ENCODE measurements around the gene ROBO1.

Gene ROBO1

DNA sequence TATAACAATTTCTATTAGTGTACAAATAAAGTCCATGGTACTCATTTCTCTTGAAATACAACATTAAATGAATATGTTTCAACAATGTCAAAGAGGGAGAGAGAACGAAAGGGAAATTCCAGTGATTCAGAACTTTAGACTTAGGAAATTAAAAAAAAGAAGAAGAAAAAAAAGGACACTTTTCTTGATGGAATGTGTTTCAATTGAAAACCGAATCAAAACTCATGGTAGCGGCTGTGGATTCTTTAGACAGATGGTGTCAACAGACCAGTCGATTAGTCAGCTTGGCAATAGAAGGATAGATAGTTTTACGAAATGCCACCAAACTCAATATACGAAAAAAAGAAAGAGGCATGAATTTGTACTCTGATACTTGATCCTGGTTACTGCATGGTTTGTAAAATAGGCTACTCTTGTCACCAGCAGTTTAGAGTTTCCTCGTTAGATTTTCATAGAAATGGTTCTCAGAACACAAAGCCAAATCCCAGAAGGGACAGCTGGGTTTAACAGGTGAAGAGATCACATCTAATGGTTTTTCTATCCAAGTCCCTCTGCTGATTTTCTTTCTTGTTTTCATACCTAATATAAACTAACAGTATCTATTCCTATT lies 793.5 kb downstream of the ROBO1 start:
- H3K36me3 Mint-ChIP-seq = no peaks in the 10 kb centered on the region
- no peak overlapping the region for H3K27ac Mint-ChIP-seq
- H3K9me3 Mint-ChIP-seq = no peaks in the 10 kb centered on the region

DNA sequence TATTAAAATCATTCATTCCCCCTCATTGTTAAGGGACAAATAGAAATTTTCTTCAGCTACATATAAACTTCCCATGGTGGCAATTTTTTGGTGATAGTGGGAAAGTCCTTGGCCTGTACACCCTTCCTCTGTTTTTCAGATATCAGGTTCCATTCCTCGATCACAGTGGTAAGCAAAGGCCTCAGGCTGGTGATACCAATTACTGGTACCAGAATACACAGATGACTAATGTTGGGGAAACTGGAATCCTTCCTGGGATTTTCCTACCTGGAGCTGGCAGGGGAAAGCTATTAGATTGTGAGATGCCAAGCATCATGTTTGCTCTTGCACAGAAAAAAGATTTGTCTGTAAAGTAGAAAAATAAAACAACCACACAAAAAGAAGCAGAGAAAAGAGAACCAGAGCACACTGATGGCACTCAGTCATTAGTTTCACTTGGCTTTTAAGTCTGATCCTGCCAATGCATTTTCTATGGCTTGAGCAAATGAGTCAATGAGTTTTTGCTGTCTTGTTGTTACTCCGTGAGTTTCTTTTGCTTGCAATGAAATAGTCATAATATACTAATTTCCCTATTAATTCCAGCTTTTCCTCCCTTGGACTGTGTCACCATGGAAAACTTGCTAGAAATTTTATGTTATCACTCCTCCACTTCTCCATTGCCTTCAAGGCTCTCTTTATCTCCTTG lies 795.0 kb downstream of the ROBO1 start:
- Mint-ChIP-seq H3K4me3 (no peak overlapping the region), H3K36me3 (no peaks in the 10 kb centered on the region), H3K27me3 (no peaks in the 10 kb centered on the region), H3K9me3 (no peaks in the 10 kb centered on the region), H3K4me1 (no peaks in the 10 kb centered on the region), H3K27ac (no peak overlapping the region)

More for the DNA sequence above, 793.5 kb downstream of the ROBO1 start:
- Mint-ChIP-seq H3K4me1 (no peaks in the 10 kb centered on the region), H3K4me3 (no peak overlapping the region), H3K27me3 (no peaks in the 10 kb centered on the region)

DNA sequence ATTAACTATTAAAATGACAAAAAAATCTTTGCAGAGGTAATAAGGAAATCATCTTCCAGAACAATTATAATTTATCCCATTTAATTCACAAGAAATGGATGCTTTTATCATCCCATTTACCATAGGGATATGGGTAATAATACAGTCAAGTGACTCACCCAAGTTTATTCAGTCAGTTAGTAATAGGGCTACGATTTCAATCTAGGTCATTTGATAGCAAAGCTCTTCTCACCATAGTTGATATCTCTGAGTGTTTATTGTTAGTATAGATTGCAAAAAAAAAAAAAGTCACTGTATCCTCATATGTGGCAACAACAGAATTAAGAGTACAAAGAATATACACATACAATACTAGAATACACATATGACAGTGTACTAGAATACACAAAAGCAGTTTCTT lies 797.1 kb downstream of the ROBO1 start:
- H3K9me3 Mint-ChIP-seq = no peaks in the 10 kb centered on the region
- no peaks in the 10 kb centered on the region for H3K4me1 Mint-ChIP-seq
- H3K27me3 Mint-ChIP-seq = no peaks in the 10 kb centered on the region
- H3K27ac Mint-ChIP-seq = no peak overlapping the region
- no peak overlapping the region for H3K4me3 Mint-ChIP-seq
- no peaks in the 10 kb centered on the region for H3K36me3 Mint-ChIP-seq

DNA sequence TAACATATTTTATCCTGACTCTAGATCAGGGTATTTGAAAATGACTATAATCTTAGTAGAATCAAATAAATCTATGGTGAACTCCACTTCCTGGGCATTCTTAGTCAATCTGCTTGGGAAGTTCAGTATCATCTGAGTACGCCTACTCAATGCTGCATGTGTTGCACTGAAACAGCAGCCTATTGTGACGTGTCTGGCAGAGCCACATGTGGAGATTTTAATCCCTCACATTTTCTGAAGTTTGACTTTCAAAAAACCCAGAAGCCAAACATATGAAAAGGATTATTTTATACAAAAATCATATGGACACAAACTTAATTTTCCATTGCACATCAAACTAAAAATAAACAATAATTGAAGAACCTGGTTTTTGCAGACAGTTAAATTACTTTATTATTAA lies 798.3 kb downstream of the ROBO1 start:
- Mint-ChIP-seq H3K4me3 (no peak overlapping the region), H3K4me1 (no peaks in the 10 kb centered on the region), H3K9me3 (peaks cover under 1% of the 10 kb centered on the region), H3K27me3 (no peaks in the 10 kb centered on the region), H3K27ac (no peak overlapping the region), H3K36me3 (no peaks in the 10 kb centered on the region)

DNA sequence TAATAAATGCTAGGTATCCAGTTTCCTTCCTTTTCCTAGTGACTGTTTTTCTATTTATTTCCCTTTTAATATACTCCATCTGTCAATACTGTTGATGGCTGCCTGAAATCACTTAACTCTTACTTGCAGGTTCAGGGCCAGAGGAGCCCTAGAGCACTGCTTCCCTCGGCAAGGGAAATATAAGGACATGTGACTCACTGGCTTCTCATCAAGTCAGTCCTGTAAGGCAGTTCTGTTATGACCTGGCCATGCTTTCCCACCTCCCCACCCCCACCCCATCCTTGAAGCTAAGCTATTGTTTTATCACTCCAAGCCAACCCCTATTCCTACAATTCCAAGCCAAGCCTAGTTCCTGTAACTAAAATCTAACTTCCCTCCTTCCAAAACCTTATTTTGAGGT lies 800.7 kb downstream of the ROBO1 start:
- Mint-ChIP-seq H3K27ac (no peak overlapping the region), H3K27me3 (no peaks in the 10 kb centered on the region), H3K9me3 (peaks cover 5% of the 10 kb centered on the region), H3K4me1 (no peaks in the 10 kb centered on the region), H3K36me3 (no peaks in the 10 kb centered on the region), H3K4me3 (no peak overlapping the region)

DNA sequence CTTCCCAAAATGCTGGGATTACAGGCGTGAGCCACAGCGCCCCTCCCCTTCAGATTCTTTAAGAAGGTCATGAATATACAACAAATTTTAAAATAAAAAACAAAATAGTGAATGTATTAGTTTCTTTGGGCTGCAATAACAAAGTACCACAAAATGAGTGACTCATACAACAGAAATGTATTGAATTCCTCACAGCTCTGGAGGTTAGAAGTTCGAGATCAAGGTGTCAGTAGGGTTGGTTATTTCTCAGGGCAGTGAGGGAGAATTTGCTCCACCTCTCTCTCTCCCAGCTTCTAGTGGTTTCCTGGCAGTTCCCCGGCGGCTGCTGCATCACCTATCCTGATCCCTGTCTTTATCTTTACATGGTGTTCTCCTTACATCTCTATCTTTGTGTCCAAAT lies 804.0 kb downstream of the ROBO1 start:
- no peaks in the 10 kb centered on the region for H3K4me1 Mint-ChIP-seq
- peaks cover 5% of the 10 kb centered on the region for H3K9me3 Mint-ChIP-seq
- H3K27ac Mint-ChIP-seq = no peak overlapping the region

DNA sequence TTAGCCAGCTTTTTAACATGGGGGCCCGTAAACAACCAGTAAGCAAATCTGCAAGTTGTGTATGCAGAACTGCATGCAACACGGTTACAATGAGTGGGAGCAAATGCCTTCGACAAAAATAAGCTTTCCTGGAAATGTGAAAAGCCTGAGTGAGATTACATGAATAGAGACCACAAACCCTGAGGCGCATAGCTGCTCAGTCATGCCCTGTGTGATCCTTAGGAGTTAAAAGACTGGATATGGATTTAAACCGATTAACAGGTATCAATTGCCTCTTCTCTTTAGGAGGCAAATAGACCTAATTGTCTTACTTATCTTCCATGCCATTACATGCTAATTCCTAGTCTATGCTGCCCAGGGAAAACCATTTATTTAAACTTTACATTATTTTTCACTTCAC lies 810.3 kb downstream of the ROBO1 start:
- Mint-ChIP-seq H3K27me3 (no peaks in the 10 kb centered on the region), H3K36me3 (no peaks in the 10 kb centered on the region), H3K4me1 (no peaks in the 10 kb centered on the region), H3K4me3 (no peak overlapping the region), H3K9me3 (no peaks in the 10 kb centered on the region), H3K27ac (no peak overlapping the region)

More for the DNA sequence above, 804.0 kb downstream of the ROBO1 start:
- no peaks in the 10 kb centered on the region for H3K36me3 Mint-ChIP-seq
- H3K27me3 Mint-ChIP-seq = no peaks in the 10 kb centered on the region
- H3K4me3 Mint-ChIP-seq = no peak overlapping the region

DNA sequence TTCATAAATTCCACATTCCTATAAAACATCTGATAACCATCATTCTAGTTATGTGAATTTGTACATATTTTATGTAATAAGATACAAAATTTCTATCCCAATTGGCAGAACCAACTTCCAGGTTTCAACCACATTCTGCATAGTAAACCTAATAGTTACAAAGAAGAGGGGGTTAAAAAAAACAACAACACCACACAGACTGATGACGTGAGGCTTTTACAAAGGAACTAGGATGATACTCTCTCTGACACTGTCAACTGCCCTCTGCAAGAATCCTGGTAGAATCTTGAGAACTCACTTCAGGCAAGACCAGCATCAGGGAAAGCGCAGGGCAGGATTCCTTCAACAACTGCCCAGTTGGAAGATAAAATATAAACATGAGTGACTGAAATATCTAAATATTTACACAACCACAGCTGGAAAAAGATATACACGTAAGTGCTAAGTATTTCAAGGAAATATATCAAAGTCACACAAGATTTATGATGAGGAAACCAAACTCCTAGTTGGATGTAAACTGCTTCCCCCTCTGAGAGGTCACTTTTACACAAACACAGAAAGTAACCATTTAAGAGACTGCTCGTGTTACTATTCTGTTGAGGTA lies 816.4 kb downstream of the ROBO1 start:
- no peaks in the 10 kb centered on the region for H3K36me3 Mint-ChIP-seq
- H3K4me1 Mint-ChIP-seq = no peaks in the 10 kb centered on the region
- no peaks in the 10 kb centered on the region for H3K27me3 Mint-ChIP-seq
- H3K27ac Mint-ChIP-seq = no peak overlapping the region
- no peak overlapping the region for H3K4me3 Mint-ChIP-seq
- no peaks in the 10 kb centered on the region for H3K9me3 Mint-ChIP-seq

DNA sequence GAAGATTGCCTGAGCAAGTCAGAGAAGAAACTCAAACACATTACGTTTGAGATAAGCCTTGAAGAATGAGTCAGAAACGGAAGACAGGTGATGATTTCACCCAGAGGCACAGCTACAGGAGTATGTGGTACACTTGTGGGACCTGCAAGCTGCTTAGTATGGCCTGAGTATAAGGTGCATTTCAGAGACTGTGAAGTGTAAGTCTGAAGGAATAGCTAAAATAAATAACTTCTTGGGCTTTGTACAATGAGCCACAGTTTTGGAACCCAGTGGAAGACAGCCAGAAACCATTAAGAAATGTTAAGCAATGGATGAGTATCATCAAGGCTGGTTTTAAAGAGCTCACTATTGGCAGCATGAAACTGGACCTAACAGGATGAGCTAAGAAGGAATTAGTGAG lies 826.2 kb downstream of the ROBO1 start:
- Mint-ChIP-seq H3K4me1 (no peaks in the 10 kb centered on the region), H3K4me3 (no peak overlapping the region), H3K36me3 (no peaks in the 10 kb centered on the region), H3K27ac (no peak overlapping the region), H3K9me3 (peaks cover 13% of the 10 kb centered on the region), H3K27me3 (no peaks in the 10 kb centered on the region)

DNA sequence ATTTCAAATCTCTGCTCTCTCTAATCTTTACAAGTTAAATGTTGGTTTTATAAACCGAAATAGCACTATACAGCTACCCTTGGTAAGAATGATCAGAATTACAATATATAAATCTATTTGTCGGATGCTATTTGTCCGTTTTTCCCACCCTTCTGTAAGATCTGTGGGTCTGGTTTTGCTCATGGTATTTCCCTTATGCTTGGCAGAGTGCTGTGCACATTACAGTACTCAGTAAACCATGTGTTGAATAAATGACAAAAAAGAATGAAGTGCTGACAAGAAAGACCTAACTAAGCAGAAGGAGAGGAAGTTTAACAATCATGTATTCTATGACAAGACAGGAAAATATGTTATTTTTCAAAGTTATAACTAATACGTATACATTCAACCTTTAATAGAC lies 827.2 kb downstream of the ROBO1 start:
- H3K36me3 Mint-ChIP-seq = no peaks in the 10 kb centered on the region
- H3K27ac Mint-ChIP-seq = no peak overlapping the region
- H3K27me3 Mint-ChIP-seq = no peaks in the 10 kb centered on the region
- H3K4me1 Mint-ChIP-seq = no peaks in the 10 kb centered on the region
- peaks cover 13% of the 10 kb centered on the region for H3K9me3 Mint-ChIP-seq
- H3K4me3 Mint-ChIP-seq = no peak overlapping the region

DNA sequence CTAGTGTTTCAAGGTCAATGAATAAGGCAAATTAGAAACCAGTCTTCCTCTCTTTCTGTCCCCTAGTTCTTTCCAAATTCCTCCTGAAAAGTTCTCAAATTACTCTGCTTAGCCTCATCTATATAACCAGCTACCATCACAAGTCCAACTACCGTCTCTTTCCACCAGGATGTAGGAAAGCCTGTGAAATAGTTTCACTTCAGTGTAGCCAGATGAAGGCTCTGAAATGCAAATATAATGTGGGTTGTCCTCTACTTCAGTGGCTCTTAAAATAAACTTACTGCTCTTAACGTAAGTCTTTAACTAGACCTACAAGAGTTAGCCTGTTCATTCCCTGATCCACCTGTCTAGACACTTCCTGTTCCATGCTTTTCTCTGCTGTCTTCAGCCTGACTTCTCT lies 827.7 kb downstream of the ROBO1 start:
- peaks cover 13% of the 10 kb centered on the region for H3K9me3 Mint-ChIP-seq
- H3K27me3 Mint-ChIP-seq = no peaks in the 10 kb centered on the region
- H3K36me3 Mint-ChIP-seq = no peaks in the 10 kb centered on the region
- no peak overlapping the region for H3K27ac Mint-ChIP-seq
- H3K4me1 Mint-ChIP-seq = no peaks in the 10 kb centered on the region
- no peak overlapping the region for H3K4me3 Mint-ChIP-seq

DNA sequence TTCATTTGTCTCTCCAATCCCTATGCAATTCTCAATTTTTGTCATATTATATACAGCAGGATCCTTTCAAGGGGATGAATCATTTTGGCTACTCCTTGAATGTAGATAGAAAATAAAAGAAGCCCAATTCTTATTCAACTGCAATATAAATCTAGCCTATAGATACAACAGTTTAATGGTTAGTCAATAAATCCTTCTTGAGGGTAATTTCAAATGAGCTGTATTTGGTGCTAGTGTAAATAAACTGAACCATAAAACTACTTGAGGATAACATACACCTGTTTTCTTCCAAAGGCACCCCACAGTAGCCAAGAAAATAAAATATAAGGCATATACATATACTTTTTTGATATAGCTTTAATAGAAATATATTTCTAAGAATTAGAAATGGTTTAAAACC lies 830.3 kb downstream of the ROBO1 start:
- peaks cover 9% of the 10 kb centered on the region for H3K9me3 Mint-ChIP-seq
- H3K27ac Mint-ChIP-seq = no peak overlapping the region
- H3K27me3 Mint-ChIP-seq = no peaks in the 10 kb centered on the region
- no peaks in the 10 kb centered on the region for H3K36me3 Mint-ChIP-seq
- H3K4me1 Mint-ChIP-seq = no peaks in the 10 kb centered on the region
- no peak overlapping the region for H3K4me3 Mint-ChIP-seq

DNA sequence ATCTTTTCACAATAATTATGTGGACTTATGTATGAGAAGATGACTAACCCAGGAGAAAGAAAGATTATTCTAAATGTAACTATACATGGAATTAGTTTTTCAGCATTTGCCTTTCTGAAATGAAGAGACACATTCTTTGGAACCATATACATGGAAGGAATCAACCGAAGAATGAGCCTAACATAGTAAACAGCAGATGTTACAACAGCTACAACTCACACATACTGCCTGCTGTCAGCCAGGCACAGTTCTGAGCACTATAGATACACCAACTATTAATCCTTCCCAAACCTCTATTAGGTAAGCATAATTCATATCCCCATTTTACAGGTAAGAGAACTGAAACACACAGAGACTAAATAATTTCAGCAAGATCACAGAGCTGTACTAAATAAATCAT lies 840.0 kb downstream of the ROBO1 start:
- Mint-ChIP-seq H3K4me3 (no peak overlapping the region), H3K27ac (no peak overlapping the region), H3K9me3 (peaks cover 10% of the 10 kb centered on the region), H3K27me3 (no peaks in the 10 kb centered on the region), H3K36me3 (no peaks in the 10 kb centered on the region), H3K4me1 (no peaks in the 10 kb centered on the region)

DNA sequence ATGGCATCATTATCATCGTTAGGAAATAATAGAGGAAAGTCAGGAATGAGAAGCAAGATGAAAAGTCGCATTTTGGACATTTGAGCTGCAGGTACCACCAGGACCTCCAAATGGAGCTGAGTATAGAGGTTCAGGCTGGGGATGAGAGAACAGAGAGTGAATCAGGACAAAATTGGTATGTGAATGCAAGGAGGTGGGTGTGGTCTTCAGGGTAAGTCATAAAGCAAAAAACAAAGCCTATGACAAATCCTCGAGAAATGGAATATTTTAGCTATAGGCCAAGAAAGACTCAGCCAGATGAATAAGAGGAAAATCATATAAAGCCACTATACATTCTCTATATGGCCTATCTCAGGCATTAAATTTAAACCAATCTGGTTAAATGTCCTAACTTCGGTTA lies 841.3 kb downstream of the ROBO1 start:
- Mint-ChIP-seq H3K27ac (no peak overlapping the region), H3K36me3 (no peaks in the 10 kb centered on the region), H3K4me1 (no peaks in the 10 kb centered on the region), H3K9me3 (peaks cover 10% of the 10 kb centered on the region), H3K27me3 (no peaks in the 10 kb centered on the region), H3K4me3 (no peak overlapping the region)

DNA sequence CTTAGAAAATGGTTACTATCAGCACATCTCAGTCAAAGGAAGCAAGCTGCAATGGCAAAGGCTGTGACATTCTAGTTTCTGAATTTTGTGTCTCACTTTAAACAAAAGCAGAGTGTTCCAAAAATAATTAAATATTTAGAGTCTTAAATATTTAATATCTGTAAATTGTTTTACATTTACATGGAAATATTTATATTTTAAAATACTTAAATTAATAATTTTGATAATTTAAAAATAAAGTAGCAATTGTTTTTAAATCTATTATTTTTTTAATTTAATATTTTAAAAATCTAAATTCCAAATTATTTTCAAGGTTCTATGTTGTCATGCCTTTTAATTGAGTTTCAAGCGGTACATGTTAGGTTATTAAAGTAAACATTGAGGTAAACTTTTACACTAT lies 843.1 kb downstream of the ROBO1 start:
- no peaks in the 10 kb centered on the region for H3K4me1 Mint-ChIP-seq
- H3K36me3 Mint-ChIP-seq = no peaks in the 10 kb centered on the region
- H3K27ac Mint-ChIP-seq = no peak overlapping the region
- H3K9me3 Mint-ChIP-seq = peaks cover 10% of the 10 kb centered on the region
- H3K27me3 Mint-ChIP-seq = no peaks in the 10 kb centered on the region
- H3K4me3 Mint-ChIP-seq = no peak overlapping the region

DNA sequence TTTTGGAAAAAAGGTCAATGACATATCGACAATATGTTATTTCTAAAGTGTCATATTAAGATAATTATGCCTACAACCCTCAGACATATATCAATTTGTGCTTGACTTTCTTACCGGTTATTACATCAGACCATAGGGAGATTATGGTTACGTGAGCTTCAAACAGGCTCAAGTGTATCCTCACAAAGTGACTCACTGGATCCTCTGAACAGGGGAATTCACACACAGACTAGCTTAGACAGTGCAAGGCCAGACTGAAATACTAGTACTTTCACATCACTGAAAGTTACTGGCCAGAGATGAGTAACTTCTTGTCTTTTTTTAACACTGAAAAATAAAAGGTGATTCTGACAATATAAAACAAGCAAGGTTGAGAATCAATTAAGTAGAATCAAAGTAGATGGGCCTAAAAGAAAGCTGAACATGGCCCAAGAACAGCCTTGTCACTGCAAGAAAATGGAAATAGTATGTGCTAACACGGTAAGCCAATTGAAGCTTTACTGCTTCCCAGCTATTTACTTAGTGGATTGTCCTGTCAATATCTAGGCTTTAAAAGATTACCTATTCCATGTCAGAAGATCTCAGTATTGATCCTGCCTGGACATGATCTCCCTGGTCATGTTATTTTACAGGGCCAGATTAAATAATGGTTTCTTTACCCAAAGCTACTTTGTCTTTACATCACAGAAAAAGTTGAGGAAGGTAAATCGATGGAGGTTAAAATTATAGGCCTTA lies 848.6 kb downstream of the ROBO1 start:
- Mint-ChIP-seq H3K9me3 (no peaks in the 10 kb centered on the region), H3K27me3 (no peaks in the 10 kb centered on the region), H3K4me3 (no peak overlapping the region), H3K36me3 (no peaks in the 10 kb centered on the region), H3K4me1 (no peaks in the 10 kb centered on the region), H3K27ac (no peak overlapping the region)

All from activated naive CD4-positive, alpha-beta T cell treated with anti-CD3 and anti-CD28 coated beads, Interleukin-2, amount 50 U/mL, for 24 hours (primary cell).